ENCODE data around the gene CRYL1.
"Not testable (repeated sequence)": the region's sequence is repeated elsewhere in the genome, so short reads cannot be mapped to it uniquely, and the experiment has no call there.

CRYL1 gene

DNA sequence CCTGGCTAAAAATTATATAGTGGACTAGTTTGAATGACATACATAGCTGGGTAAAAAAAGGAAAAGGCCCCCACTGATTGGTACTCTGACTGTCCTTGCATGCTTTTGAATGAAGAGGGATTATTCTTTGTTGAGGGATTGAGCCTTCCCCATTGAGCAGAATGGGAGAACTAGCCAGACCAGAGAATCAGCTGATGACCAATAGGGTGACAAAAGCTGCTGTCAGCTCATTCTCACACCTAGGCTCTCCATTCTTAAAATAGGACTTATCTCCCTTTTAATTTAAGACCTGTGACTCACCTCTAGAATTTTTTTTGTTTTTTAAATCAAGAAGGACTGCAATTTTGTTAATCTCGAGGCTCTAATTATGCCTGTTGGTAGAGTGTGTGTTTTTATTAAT is 79.3 kb downstream of the CRYL1 start:
- no peak for DNase-seq

DNA sequence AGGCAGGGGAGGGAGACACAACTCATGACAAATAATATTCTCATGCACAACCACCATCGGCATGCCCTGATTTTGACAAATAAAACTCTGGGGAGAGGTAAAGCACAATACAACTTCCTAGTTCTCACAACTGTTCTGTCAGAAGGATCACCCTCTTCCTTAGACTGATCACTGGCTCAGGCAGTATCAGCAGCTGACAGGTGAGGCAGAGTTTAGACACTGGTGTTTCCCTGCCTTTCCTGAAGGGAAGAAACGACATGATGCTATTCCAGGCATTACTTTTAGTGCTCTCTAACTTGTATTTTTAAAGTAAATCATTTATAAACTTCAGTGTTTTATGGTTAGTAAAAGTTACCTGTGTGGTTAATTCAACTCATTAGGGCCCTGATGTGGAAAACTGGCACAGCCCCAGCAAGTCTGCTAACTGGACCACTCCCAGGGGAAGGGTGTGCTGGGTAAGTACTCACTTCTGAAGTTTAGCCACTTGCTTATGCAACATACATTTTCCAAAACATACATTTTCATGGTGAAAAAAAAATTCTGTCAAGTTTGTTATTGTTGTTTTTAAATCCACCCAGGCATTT is 82.8 kb downstream of the CRYL1 start:
- no peak for DNase-seq

GRCh38 chr13:20442375-20442774 is 83.3 kb downstream of the CRYL1 start:
- no peak for DNase-seq

GRCh38 chr13:20441879-20442278 is 83.8 kb downstream of the CRYL1 start:
- DNase-seq: no peak

DNA sequence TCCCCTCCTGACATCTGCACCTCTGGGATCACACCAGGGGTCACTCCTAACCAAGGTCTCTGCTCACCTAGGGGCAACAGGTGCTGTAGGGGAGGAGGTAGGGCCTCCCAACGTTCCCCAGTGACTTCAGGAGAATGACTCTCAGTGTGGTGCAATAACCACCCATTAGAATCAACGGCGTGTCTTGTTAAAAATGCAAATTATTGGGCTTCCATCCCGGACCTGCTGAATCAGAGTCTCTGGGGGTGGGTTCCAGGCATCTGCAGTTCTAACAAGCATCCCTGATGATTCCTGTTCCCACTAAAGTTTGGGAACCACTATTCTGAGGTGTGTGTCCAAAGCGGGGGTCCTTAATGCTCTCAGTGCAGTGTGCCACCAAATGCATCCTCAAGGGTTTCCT is 84.6 kb downstream of the CRYL1 start:
- no peak for DNase-seq

DNA sequence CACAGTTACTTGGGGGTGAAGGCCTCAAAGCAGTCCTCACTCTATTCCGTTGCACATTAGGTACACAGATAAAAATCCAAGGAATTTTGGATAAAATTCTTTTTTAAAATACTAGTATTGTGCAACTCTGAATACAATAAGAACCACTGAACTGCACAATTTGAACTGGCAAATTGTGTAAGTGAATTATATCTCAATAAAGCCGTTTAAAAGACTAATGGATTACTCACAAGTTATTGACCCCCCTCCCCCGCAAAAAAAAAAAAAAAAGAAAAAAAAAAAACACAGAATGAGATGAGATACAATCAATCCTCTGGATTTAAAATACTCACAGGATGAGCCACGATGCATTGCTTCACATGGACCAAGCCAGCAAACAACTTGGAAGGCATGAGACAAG is 86.4 kb downstream of the CRYL1 start:
- no peak for DNase-seq

- no peak for DNase-seq
Measured at GRCh38 chr13:20438801-20439200, 86.9 kb downstream of the CRYL1 start.

GRCh38 chr13:20436505-20436904 is 89.2 kb downstream of the CRYL1 start:
- DNase-seq: no peak

DNA sequence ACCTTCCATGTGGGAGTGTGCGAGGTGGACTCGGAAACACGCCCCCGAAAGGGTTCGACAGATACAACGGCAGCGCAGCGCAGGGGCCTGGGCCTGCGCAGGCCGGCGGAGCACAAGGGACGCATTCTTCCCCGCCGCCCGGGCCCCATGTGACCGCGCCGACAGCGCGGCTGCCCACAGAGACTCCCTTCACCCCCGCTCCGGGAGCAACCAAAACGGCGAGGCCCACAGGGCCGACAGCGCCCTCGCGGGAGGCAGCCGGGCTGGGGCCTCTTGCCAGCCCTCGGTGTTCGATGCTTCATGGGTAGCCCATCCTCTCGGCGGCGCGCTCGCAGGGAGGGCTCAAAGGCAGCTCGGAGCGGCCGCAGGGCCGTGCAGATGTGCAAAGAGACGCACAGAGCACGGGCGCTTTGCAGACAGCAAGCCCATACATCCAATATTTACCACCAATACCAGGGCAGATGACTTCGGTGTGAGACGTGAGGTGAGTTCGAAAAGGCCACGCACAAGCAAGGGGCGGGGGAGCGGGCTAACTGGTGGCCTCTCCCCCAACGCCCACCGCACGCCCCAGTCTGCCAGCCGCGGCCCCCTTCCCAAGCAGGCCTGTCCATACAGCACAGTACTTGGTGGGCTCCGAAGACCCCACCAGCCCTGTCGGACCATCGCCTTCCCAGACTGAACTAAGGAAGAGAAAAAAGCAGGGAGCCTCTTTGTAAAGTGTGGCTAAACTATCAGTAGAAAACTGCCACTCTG is 89.9 kb downstream of the CRYL1 start:
- no peak for DNase-seq

DNA sequence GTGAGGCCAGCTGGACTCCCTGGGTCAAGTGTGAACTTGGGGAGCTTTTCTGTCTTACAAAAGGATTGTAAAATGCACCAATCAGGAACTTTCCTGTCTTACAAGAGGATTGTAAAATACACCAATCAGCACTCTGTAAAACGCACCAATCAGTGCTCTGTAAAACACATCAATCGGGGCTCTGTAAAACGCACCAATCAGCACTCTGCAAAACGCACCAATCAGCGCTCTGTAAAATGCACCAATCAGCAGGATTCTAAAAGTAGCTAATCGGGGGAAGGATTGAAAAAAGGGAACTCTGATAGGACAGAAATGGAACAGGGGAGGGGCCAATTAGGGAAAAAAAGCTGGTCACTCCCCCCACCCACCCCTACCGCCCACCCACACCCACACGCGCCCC is 91.4 kb downstream of the CRYL1 start:
- DNase-seq: not testable (repeated sequence)

DNA sequence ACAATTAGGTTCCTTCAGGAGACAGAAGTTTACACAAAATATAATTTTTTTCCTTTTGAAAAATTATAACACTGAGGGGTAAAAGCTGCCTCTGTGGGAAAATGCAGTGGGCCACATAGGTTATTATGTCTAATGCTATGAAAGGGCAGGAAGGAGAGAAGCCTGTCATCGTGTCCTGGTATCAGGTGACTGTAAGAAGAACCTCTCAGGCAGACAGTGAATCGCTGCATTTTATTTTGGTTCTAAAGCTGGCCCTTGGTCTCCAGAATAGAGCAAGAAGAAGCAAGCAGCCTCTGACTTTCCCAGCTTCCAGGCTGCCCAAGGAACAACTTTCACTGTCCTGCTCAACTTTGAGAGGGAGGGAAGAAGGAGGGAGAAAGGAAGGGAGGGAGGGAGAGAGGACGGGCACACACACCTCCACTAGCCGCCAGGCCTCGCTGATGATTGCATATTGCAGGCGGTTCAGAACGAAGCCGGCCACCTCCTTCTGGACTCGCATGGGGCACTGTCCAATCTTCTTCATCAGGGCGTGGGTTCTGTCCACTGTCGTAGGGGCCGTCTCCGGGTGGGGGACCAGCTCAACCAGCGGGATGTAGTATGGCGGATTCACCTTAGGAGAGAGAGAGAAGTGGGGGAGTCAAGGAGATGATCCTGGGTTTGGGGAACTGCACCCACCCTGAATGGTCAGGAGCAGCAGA is 93.8 kb downstream of the CRYL1 start:
- DNase-seq: no peak

- DNase-seq: no peak
Measured at GRCh38 chr13:20431080-20431479, 94.6 kb downstream of the CRYL1 start.

GRCh38 chr13:20430296-20430695 is 95.4 kb downstream of the CRYL1 start:
- DNase-seq: no peak

GRCh38 chr13:20429682-20430081 is 96.0 kb downstream of the CRYL1 start:
- DNase-seq: no peak

DNA sequence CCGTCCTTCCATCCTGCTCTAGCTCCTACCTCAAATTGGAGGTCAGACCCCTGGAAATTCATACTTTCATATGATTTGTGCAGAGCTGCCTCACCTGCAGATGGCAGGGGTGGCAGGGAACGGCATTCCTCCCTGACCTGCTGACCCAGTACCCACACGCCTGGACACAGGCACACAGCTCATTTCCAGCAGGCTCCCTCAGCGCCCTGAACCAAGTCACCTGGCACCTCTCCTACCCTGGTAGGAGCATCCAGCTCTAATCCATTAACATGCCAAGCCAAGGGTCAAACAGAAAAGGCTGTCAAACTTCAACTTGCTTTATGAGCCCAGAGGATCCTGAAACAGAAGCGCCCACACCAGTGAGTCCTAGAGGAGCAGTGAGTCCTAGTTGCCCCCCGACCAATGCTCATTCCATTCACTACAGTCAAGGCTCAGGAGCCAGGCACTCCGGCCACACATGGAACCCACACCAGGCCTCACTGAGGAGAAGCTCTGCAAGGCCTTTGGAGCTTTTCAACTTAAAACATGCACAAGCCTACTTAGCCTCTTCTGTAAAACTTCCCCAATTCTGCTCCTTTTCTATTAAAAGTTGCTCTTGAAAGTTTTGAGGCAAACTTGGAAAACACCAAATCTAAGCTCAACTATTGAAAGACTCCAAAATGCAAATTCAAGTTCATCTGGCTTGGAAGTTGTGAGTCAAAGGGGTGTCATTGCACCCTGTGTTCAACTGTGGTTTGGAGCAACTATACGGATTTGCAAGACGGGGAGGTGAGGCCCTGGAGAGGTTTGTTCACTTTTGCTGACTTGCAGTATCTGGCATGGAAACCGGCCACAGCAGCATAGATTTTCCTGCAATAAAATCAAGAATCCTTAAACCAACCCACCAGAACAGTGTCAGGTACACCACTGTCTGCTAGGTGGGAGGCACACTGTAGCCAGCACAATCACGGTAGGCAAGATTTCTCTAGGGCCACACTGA is 96.7 kb downstream of the CRYL1 start:
- no peak for DNase-seq

GRCh38 chr13:20426766-20427448 is 98.8 kb downstream of the CRYL1 start:
- no peak for DNase-seq

- DNase-seq: no peak
Measured at GRCh38 chr13:20425819-20426219, 99.8 kb downstream of the CRYL1 start.

GRCh38 chr13:20424949-20425348 is 100.7 kb downstream of the CRYL1 start:
- DNase-seq: no peak

DNA sequence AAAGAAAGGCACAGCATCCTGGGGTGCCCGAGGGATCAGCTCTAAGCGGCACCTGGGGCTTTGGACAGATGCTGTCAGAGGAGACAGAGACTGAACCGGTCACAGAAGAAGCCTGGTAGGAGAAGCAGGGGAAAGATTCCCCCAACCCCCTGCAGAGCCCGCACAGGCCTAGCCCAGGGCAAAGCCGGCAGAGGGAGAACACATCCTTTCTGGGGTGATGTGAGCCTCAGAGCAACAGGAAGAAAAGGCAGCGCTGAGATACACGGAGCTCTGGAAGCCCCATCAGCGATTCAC is 101.2 kb downstream of the CRYL1 start:
- no peak for DNase-seq

- DNase-seq: no peak
Measured at GRCh38 chr13:20422362-20422761, 103.3 kb downstream of the CRYL1 start.

- no peak for DNase-seq
Measured at GRCh38 chr13:20420938-20421337, 104.7 kb downstream of the CRYL1 start.

DNA sequence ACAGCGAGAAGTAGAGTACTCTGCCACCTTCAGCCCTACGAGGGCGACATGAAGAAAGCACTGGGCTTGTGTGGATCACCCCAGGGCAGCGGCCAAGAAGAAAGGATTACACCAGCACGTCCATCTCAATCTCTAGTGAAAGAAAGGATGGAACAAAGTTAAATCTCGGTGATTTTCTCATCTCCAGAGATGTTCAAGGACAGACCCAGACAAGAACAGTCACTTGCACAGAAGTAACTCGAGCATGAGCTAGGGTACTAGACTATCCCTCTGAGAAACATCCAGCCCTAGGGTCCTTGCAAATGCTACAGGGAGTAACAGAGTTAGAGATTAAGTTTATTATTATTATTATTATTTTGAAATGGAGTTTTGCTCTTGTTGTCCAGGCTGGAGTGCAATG is 106.7 kb downstream of the CRYL1 start:
- no peak for DNase-seq

Data from activated CD4-positive, alpha-beta T cell treated with anti-CD3 and anti-CD28 coated beads, Interleukin-2, amount 50 U/mL, for 1 hour (primary cell).